Superior temporal gyrus (tissue), 1 donor: ENCODE results near the gene DNAJB13.

Experiments used
- DNase-seq: peaks from one replicate; pipeline ENCODE4 v3.0.0-alpha.2; 2016; ENCODE audit errors: extremely low spot score

Gene DNAJB13

DNA sequence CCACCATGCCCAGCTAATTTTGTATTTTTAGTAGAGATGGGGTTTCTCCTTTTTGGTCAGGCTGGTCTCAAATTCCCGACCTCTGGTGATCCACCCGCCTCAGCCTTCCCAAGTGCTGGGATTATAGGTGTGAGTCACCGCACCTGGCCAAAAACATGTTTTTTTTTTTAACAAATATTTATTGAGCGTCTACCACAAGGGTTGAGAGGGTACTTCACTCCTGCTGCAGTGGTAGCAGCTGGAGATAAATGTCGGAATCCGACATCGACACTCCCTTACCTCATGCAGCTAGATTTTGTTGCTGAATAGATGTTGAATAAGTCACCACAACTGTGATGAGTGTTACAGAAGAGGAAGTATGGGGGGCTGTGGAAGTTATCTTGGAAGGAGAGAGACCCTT, 971 bp downstream of the DNAJB13 start:
- DNase-seq = no peak

DNA sequence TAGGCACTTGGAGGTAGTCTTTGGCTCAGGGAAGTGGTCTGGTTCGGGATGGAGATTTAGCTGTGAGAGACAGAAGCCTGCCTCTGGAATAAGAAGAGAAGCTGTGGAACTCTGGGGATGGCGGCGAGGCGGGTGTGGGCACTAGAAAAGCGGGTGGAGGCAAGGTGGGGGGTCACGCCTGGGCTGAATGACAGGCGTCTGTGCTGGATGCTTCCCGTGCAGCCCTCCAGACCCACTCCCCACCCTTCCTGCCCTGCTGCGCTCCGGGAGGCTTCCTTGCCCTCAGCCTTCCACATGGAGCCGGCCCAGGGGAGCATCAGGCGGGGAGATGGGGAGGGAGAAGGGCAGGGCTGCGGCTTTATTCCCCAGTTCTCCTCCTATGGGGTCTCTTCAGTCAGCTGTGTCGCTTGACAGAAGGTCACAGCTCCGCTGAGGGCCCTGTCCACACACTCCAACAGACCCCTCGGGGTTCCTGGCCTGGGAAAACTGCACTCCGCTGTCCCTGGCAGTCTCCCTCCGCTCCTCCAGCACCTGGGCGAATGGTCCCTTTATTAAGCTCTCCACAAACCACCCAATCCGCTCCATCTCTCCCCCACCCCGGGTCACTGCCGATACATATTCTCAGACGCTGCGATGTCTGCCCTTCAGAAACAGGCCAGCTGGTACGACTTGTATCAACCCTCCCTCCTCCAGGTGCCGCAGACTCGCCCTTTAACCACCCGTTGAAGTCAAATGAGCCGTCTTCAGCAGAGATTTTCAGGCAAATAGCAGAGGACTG, 6.2 kb downstream of the DNAJB13 start:
- no peak for DNase-seq

DNA sequence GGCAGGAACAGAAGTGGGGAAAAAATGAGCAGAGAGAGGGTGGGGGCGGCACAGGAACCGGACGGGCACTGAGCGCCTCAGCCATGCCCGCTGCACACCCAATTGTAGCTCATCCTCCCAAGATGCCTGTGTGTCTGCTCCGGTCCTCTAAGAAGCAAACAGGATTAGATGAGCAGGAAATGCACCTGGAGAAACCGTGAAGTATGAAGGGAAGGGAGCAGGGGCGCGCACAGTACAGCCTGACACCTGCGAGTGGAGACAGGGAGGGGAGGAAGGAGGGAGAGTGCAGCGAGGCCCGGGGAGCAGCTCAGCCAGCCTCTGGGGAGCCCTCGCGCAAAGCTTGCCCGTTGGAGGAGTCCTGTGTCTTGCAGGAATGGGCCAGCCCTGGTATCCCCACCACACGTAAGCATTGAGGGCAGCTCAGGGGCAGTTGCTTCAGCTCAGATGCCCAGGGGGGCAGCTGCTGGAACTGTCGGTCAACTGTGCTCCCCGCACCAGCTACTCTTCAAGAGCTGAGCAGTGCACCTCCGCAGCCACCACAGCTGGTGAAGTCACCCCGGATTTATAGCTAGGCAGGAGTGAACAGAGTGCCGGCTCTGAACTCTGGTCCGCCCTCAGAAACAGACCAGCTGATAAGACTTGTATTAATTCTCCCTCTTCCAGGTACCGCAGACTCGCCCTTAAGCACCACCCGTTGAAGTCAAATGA, 7.0 kb downstream of the DNAJB13 start:
- DNase-seq = no peak

DNA sequence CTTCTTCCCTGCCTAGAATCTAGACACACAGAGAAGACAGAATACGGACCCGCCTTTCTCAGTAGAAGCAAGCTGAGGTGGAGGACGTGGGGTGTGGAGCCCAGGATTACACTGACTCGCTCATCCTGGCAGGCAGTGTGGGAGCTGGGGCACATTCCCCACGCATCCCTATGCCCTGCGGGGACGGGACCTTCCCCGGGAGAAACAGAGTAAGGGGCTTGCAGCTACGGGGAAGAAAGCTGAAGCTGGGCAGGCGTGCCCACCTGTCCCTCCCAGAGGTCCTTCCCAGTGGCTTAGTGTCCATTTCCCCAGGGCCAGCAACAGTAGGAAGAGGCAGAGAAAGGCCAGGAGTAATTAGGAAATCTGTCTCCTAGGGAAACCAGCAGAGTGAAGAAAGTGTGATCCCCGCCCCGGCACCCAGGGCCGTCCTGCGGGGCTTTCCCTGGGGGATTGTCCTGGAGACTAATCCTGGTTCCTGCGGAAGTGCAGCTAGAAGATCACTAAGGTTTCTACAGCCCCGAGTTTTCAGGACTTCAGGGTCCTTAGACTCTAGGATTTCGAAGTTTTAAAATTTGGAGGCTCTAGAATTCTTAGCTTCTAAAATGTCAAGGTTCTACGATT, 7.8 kb downstream of the DNAJB13 start:
- DNase-seq = no peak

DNA sequence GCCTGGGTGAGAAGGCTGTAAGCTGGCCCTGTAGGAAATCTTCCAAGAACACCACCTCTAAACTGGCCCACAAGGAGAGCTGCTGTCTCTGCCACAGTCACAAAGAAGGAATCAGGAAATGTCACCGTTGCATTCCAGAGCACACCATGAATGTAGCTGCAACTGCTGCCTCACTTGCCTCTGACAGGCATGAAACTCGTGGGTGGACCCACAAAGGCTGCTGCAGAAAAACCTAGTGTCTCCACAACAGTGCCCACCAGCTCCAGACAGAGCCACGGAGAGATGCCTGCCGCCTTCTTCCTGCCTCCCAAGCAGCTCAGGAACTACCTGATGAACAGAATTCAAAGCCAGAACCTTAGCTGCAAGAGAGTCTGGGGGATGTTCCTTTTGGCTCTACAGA, 10.5 kb downstream of the DNAJB13 start:
- no peak for DNase-seq

DNA sequence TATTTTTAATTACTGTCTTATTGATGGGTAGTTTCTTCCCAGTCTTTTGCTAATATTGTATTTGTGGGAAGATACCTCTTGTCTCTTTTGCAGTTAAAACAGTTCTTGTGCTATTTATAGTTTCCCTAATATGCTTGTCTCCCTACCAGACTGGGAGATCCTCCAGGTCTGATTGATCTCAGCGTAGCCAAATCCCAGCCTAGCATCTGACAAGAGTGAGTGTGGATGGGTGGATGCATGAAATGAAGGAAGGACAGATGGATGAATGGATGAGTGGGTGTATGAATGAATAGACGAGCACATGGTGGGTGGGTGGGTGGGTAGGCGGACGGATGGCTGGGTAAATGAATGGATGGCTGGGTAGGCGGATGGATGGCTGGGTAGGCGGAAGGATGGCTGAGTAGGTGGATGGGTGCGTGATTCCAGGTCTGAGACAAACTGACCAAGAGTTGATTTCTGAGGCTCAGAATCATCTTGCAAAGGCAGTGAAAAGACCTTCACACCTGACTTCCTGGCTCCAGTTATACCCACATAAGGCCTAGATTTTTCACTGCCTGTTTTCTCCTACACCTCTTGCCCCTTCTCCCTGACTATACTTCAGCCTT, 11.4 kb downstream of the DNAJB13 start:
- DNase-seq = no peak

DNA sequence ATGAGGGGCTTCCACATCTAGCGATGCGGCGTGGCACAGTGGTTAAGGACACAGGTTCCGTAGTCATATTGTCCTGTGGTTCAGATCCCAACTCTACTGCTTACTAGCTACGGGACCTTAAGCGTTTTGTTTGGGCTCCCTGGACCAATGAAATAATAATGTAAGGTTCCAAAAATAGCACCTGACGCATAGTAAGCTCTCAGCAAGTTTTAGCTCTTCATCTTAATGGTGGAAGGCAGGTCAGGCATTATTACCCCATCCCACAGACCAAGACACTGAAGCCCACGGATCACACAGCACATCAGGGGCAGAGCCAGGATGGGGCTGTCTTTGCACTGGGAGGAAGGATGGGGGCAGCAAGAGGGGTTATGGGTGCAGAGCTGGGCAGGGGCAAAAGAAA, 13.0 kb downstream of the DNAJB13 start:
- DNase-seq = no peak

DNA sequence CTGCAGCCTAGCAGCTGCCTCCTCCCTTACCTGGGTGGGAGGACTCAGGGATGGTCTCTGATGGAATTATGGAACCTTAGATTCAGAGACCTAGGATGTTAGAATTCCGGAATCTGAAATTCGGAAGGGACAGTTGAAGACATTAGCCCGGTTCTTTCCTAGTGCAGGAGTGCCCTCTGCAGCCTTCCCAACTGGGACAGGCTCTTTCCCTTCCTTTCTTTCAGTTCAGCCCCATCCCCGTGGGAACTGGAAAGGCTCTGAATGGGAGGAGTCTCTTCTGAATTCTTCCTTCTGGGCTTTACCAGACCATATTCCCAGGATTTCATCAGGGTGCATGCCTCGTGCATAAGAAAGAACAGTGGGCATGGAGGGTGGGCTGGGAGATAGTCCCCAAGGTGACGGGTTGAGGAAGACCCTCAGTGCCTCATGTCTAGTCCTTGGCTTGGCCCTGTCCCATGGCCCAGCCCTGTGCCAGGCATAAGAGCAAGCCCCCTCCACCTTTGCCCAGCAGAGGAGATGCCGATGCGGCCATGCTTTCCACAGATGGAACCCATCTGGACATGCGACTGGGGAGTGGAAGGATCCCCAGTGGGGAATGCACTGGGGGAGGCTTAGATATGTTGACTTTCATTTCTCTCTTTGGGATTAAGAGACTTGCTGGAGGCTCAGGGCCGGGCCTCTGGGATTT, 14.4 kb downstream of the DNAJB13 start:
- DNase-seq = no peak

DNA sequence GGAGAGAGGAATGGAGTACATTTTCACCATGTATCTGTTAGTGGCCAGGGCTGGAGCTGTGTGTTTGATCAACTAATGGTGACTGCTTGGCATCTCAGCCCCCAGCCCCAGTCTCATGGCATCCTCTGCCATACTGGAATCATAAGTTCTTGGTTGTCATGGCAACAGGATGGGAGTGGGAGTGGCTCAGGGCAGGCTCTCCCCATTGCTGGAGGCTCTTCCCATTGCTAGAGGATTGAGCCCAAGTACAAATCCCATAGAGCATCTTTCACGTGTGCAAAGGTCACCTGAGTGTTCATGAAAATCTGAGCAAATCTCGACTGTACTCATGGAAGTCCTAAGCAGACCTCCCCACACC, 14.9 kb downstream of the DNAJB13 start:
- no peak for DNase-seq

DNA sequence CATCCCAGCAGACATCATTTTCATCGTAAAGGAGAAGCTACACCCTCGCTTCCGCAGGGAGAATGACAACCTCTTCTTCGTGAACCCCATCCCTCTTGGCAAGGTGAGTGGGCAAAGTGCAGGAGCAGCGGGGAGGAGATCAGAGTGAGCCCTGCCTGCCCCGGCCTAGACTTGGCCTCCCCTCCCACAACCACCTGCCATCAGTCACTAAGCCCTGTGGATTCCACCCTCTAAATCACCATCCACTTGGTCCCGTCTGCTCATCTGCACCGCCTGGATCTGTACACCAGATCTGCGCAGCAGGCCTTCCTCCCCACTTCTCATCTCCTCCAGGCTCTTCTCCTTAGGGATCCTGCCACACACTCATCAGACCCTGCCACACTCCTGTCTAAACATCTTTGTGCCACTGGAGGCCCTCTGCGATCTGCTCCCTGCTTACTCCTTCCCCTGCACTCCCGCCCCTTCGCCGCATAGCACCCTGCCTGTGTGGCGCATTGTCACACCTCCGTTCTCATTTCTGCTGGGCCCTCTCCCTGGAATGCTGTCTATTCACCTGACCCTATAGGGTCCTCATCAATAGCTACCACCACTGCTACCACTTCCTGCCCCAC, 17.6 kb downstream of the DNAJB13 start:
- DNase-seq = no peak

DNA sequence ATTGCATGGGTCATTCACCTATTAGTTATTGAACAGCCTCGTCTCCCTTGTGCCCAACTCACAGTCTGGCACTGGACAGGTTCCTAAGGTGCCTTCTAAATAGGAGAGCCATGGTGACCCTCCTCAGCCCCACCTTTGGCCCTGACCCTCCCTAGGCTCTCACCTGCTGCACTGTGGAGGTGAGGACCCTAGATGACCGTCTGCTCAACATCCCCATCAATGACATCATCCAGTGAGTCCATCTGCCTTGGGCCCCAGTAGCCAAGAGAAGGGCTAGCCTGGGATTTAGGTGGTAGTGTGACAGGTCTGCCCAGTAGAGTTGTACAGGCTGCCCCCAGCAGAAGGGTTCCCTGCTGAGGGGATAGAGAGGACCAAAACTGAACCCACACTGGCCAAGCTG, 18.3 kb downstream of the DNAJB13 start:
- DNase-seq = no peak

DNA sequence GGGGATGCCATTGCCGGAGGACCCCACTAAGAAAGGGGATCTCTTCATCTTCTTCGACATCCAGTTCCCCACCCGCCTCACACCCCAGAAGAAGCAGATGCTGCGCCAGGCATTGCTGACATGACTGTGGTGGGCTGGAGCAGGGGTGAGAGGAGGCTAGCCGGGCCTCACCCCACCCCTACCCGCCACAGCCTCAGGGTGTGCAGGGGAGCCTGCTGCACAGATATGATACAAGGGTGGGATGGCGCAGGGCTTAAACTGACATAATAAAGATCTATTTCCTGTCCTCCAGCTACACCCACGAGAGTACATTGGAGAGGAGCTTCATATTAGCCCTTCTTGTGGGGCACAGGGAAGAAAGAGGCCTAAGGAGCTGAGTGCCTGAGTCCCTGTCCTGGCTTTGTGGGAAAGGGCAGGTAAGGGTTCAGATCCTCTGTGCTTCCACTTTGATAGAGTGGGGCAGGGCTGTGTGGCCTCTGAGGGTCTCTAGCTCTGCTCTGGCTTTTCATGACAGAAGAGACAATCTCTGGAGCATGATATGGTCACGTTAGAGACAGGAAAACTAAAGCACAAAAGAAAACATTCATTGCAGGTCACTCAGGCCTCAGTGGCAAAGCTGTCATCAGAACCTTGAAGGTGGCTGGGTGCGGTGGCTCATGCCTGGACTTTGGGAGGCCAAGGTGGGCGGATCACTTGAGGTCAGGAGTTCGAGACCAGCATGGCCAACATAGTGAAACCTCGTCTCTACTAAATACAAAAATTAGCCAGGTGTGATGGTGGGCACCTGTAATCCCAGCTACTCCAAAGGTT, 19.4 kb downstream of the DNAJB13 start:
- DNase-seq = no peak

DNA sequence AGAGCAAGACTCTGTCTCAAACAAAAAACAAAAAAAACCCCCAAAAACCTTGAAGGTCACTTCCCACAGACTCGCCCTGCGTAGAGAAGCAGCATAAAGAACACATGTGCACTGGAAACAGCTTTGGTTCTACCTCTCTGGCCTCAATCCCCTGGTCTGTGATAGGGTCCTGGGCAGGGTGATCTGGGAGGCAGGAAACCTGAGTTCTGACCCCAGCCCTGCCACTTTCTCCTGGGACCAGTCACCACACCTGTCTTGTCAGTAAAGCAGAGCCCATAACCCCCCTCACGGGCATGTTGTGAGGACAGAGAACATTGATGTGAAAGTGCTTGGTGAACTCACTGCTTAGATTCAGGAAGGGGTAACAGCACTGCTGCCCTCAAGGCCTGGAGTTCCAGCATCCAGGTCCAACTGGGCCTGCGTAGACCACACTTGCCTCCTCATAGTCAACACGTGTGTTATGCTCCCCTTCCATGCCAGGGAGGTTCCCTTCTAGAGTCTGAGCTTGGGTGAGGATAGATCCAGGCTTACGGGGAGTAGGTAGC, 20.4 kb downstream of the DNAJB13 start:
- no peak for DNase-seq

DNA sequence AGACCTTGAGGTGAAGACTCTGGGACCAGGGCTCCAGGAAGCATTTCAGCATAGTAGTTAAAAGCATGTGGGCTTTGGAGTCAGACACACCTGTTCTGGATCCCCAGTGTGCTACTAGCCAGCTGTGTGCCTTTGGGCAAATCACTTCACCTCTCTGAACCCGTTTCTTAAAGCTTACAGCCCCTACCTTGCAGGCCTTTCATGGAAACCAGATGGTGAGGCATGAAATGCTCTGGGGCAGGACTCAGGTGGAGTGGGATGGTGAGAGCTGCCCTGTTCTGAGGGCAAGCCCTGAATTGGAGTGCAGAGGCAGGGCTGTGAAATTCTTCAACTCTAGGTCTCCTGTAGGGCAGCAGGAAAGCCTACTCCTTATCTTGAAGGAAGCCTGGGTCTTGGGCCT, 21.4 kb downstream of the DNAJB13 start:
- no peak for DNase-seq

DNA sequence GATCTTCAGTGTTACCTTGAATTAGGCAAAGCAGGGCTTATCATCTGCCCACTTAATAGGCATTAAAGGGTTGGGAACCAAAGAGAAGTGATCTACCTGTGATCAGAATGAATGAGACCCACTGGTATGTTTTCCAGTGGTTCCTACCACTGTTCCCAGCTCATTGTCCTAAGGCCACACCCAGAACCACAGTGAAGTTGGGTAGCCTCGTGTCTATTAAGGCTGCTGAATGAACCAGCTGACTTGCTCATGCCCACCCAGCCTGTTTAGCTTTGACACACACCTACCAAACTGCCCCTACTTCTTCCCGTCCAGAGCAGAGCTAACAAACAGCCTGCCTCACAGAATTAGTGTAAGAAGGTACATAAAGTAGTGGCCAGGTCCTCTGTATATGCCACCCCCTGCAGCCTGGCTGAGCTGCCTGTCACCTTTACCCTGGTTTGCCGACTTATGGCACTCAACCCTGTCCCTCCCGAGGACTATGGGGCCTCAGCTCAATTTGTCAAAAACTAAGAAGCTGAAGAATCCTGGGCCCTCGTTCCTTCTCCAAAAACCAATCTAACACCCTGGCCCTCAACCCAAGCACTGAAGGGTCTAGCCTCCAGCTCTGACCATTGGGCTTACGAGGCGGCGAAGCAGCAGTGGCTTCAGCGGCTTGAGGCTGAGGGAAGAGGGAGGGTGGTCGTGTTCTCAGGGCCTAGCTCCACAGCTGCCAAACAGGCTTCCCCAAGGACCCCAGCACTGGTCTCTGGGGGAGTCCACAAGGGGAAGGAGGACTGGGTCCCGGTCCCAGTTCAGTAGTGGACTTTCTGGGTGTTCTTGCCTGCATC, 22.0 kb downstream of the DNAJB13 start:
- no peak for DNase-seq

DNA sequence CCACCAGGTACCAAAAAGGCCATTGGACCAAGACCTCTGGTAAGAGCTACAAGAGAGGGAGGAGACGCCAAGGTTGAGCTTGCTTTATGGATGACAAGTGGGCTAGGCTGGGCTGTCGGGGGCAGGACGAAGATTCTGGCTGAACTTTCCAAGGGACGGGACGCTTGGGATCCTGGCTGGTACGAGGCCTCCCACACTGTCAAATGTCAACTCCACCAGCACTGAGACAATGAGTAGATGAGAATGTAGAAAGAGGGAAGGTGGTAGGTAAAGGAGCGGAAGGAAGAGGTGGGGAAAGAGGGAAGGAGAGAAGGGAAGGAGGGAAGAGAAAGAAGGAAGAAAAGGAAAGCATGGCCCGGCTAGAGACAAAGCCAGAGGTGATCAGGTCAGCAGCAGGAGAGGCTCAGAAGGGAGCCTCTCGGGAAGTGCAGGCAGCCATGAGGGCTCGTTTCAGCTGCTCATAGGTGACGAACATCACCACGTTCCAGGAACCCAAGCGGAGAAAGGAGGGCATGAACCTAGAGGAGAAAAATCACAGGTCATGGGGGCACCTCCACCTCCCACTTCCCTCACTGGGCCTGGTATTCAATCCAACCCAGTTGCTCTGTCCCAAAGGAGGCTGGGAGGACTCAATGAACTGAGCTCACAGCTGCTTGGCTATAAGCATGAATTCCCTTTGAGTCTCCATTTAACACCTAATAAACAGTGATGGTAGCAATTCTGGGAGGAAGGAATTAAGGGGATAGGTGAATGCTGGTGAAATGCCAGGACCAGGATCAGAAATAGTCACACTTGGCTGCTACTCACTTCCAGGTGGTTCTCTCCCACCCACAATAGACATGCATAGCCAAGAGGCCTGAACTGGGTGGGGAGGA, 24.0 kb downstream of the DNAJB13 start:
- DNase-seq = no peak

DNA sequence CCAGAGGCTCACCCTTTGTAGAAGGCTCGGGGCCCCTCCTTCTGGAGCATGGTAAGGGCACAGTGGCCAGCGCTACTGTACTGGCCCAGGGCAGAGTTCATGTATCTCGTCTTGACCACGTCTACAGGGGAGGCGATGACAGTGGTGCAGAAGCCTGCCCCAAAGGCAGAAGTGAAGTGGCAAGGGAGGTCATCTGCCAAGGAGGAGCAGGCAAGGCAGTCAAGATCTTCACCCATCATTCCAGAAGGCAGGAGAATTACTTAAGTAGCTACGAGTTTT, 24.6 kb downstream of the DNAJB13 start:
- no peak for DNase-seq

DNA sequence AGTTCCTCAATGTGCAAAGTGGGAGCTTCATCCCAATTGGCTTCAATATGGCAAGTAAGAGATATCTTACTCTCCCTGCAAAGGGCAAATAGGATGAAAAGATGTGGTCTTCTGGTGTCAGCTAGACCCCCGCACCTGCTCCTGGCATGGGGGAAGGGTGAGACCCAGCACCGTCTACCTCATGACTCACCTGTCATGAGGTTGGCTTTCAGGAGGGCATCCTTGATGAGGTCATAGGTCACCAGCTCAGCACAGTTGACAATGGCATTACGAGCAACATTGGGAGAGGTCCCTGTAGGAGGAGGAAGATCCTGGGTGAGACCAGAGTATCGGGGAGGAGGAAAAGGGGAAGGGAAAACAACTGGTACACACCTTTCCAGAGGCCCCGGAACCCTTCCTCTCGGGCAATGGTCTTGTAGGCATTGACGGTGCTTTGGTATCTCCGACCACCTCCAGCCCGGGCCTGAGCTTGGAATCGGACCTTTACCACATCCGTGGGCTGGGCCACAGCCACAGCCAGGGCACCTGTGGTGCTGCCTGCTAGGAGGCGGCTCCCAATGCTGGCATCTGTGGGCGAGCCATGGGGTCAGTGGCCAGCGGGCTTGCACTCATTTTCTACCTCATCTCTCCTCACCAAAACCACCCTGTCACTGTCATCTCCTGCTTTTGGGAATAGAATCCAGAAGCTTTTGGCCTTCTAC, 25.8 kb downstream of the DNAJB13 start:
- DNase-seq = no peak
